ENCODE data around the gene SUCLA2. TPM values are rescaled to one million over a fixed set of nuclear protein-coding genes. Genes with fewer than 3 reads are reported as not detected.

SUCLA2 gene
- total RNA-seq, result 10 to 100 TPM; 28.4 to 34.3 (median 31.0) TPM
- 42.1 TPM for total RNA-seq (2013)

DNA sequence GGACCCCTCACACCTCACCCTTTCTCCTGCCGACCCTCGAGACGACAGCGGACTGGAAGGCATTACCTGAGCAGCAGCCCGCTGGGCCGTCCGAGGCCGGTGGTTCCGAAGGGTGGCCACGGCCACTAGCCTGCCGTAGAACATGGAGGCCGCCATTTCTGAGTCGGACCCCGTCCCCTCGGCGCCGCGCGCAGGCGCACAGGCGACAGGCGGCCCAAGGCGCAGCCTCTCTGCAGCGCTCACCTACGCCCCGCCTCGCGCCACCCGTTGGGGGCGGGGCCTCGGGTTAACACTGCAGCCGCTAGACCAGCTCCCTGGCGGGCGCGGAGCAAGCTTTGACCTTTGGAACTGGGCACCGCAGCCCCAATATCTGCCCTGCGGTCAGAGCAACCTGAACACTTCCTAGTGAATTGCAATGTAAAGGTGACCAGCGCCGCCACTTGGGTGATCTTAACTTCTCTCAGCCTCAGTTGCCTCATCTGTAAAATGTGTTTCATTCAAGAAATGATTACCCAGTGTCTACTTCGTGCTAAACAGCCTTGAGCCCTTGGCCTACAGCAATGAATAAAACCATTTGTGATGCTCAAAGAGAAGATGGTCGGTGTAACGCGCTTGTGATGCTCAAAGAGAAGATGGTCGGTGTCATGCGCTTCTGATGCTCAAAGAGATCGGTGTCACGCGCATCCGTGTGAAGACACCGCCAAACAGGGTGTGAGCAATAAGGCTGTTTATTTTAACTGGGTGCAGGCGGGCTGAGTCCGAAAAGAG, at the start of gene SUCLA2:
SUCLA2 (minus strand) TSS at position 160 of the 768 bp plus-strand sequence; CDS start at position 156, 4 bp downstream.
- H3K27ac ChIP-seq (ENCODE audit: low read length), result peak within 1 kb of the TSS; percentile 69
- peaks cover under 1% of the 10 kb centered on the region for H3K36me3 ChIP-seq (ENCODE audit: control insufficient read depth, insufficient read depth, low read length)
- Mint-ChIP-seq H3K4me1 (peaks cover 37 to 39% of the 10 kb centered on the region in 2 donors), H3K9me3 (no peaks in the 10 kb centered on the region), H3K36me3 (no peaks in the 10 kb centered on the region), H3K27me3 (ENCODE audit: low read depth in 2 of 2) (no peaks in the 10 kb centered on the region), H3K4me3 (peak within 1 kb of the TSS; percentile 93), H3K27ac (peak within 1 kb of the TSS; percentile 72 to 89)
- ATAC-seq, result peak; percentile 99 to 100 (median 99)
- H3K9me3 ChIP-seq (ENCODE audit: control insufficient read depth, insufficient read depth, low read length), result no peaks in the 10 kb centered on the region
- WGBS (ENCODE audit: insufficient coverage), result 18% methylated on average over 52 of the region's 52 CpGs
- peak within 1 kb of the TSS; percentile 98 for H3K4me3 ChIP-seq (ENCODE audit: low read length)
- DNase-seq, result peak; percentile 90 to 94
- peaks cover 10% of the 10 kb centered on the region for H3K4me1 ChIP-seq (ENCODE audit: control insufficient read depth, insufficient read depth, low read length)
- no peaks in the 10 kb centered on the region for H3K27me3 ChIP-seq (ENCODE audit: control insufficient read depth, insufficient read depth, low read length)
- TF ChIP-seq, protein P1, sequence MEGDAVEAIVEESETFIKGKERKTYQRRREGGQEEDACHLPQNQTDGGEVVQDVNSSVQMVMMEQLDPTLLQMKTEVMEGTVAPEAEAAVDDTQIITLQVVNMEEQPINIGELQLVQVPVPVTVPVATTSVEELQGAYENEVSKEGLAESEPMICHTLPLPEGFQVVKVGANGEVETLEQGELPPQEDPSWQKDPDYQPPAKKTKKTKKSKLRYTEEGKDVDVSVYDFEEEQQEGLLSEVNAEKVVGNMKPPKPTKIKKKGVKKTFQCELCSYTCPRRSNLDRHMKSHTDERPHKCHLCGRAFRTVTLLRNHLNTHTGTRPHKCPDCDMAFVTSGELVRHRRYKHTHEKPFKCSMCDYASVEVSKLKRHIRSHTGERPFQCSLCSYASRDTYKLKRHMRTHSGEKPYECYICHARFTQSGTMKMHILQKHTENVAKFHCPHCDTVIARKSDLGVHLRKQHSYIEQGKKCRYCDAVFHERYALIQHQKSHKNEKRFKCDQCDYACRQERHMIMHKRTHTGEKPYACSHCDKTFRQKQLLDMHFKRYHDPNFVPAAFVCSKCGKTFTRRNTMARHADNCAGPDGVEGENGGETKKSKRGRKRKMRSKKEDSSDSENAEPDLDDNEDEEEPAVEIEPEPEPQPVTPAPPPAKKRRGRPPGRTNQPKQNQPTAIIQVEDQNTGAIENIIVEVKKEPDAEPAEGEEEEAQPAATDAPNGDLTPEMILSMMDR (IDR thresholded peaks at IDR 0.05), result no peak
- intact Hi-C loops (cut with micrococcal nuclease), result loop anchor here (2.0 kb wide), 1 partner anchor 38 kb away; no protein-coding TSS in a partner anchor

DNA sequence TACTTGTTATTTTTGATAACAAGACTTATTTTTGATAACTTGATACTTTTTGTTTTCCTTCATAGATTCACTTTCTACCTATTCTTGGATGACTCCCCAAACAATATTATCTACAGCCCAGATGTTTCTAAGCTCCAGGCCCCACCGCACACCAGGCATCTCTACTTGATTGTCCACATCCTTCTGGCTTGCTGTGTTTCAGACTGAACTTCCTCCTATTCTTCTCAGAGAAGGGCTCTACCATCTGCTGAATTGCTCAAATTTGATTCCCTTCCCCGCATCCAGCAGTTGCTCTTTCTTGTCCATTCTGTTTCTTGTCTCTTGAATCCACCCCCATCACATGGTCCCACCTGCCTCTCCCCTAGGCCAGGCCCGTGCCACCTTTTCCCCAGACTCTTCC, 49.5 kb upstream of the SUCLA2 start:
- no peaks in the 10 kb centered on the region for H3K9me3 ChIP-seq (ENCODE audit: control insufficient read depth, insufficient read depth, low read length)
- 99% methylated on average over 3 of the region's 3 CpGs for WGBS (ENCODE audit: insufficient coverage)
- no peak for ATAC-seq
- intact Hi-C loops (cut with micrococcal nuclease), result no loop called here
- H3K36me3 ChIP-seq (ENCODE audit: control insufficient read depth, insufficient read depth, low read length), result peaks cover 27% of the 10 kb centered on the region
- no peak for DNase-seq
- TF ChIP-seq, protein P1 (IDR thresholded peaks at IDR 0.05), result no peak
- H3K4me3 ChIP-seq (ENCODE audit: low read length), result no peak overlapping the region
- no peaks in the 10 kb centered on the region for H3K27me3 ChIP-seq (ENCODE audit: control insufficient read depth, insufficient read depth, low read length)
- Mint-ChIP-seq H3K4me1 (peaks cover 0 to 3% of the 10 kb centered on the region in 2 donors), H3K9me3 (no peaks in the 10 kb centered on the region), H3K36me3 (peaks cover 20% of the 10 kb centered on the region), H3K27ac (no peak overlapping the region), H3K27me3 (ENCODE audit: low read depth in 2 of 2) (no peaks in the 10 kb centered on the region), H3K4me3 (no peak overlapping the region)
- no peak overlapping the region for H3K27ac ChIP-seq (ENCODE audit: low read length)
- no peaks in the 10 kb centered on the region for H3K4me1 ChIP-seq (ENCODE audit: control insufficient read depth, insufficient read depth, low read length)

DNA sequence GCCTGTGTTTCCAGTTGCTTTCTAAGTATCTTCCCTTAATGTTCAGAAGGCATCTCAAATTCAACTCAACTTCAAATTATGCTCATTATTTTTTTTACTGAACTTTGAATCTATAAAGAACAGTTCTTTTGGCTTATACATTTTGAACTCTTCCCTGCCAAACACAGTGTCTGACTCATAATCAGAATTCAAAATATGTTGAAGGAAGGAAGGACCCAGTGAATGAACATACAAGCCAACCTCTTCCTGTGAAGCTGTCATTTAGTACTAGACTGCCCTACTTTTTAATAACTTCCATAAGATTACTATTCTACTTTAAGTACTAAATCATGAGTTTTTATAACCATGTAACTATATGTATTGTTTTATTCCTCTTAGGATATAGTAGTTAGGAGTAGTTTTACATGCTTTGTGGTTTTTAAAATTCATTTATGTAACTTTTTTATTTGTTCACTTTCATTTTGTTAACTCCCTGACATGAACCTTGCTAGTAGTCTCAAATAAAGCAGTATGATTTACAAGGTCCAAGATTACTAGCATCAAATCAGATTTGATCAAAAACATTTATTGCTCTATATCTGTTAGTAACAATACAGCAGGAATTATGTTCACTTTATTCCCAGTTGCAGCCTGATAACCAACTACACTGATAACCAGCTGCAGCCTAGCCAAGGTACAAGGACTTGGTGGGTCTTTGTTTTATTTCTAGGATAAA, 42.9 kb upstream of the SUCLA2 start:
- H3K27me3 Mint-ChIP-seq (ENCODE audit: low read depth in 2 of 2), result no peaks in the 10 kb centered on the region
- no peak overlapping the region for H3K27ac ChIP-seq (ENCODE audit: low read length)
- H3K36me3 ChIP-seq (ENCODE audit: control insufficient read depth, insufficient read depth, low read length), result peaks cover 15% of the 10 kb centered on the region
- peaks cover 4 to 8% of the 10 kb centered on the region in 2 donors for H3K4me1 Mint-ChIP-seq
- no peaks in the 10 kb centered on the region for H3K9me3 ChIP-seq (ENCODE audit: control insufficient read depth, insufficient read depth, low read length)
- H3K36me3 Mint-ChIP-seq, result no peaks in the 10 kb centered on the region
- peak overlapping the region in 1 of 2 donors; percentile 46 for H3K27ac Mint-ChIP-seq
- no peak for ATAC-seq
- intact Hi-C loops (cut with micrococcal nuclease), result no loop called here
- no peaks in the 10 kb centered on the region for H3K27me3 ChIP-seq (ENCODE audit: control insufficient read depth, insufficient read depth, low read length)
- no peaks in the 10 kb centered on the region for H3K9me3 Mint-ChIP-seq
- peak in 1 of 2 donors; percentile 10 for DNase-seq
- H3K4me3 Mint-ChIP-seq, result no peak overlapping the region
- H3K4me3 ChIP-seq (ENCODE audit: low read length), result no peak overlapping the region
- TF ChIP-seq, protein P1 (IDR thresholded peaks at IDR 0.05), result no peak
- no peaks in the 10 kb centered on the region for H3K4me1 ChIP-seq (ENCODE audit: control insufficient read depth, insufficient read depth, low read length)
